PC-3 (cell line): Measurements from ENCODE around the gene CYP19A1.

ENCODE experiments used
- CTCF ChIP-seq: fragments of 300-600 bp; sonication (generic); conservative IDR thresholded peaks from 2 replicates; pipeline ENCODE4 v1.5.1; 2017; ENCODE audit warnings: antibody characterized with exemption, low read depth, mild to moderate bottlenecking, low read length
- EZH2 ChIP-seq: fragments of 300-600 bp; sonication (generic); IDR thresholded peaks from one replicate; pipeline ENCODE4 v1.6.1; 2017; ENCODE audit warnings: antibody characterized with exemption, mild to moderate bottlenecking, low read length; ENCODE audit not compliant: unreplicated experiment
- EZH2phosphoT487 ChIP-seq: fragments of 300-600 bp; sonication (generic); IDR thresholded peaks from 2 replicates; pipeline ENCODE4 v1.6.1; 2018; ENCODE audit warnings: mild to moderate bottlenecking, antibody characterized with exemption, low read length, borderline replicate concordance

DNA sequence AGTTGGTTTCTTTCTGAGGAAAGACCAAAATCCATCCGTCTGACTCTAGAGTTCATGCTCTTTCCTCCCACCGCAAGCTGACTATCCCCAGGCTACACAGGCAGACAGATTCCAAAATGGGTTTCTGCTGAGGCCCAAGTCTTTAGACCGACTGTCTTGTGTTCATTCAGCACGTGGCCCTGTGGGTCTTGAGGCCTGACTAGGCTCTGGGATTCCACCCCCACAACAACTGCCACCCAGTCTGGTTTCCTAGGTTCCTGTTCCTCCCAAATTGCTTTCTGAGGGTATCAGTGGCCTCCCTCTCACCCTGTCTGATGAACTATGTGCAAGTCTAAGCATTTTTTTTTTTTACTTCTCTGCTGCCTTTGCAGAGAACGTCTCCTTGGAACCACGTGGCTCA, 67.7 kb downstream of the CYP19A1 start:
- TF ChIP-seq CTCF (no peak), EZH2 (no peak), EZH2phosphoT487 (no peak)
